Measurements from ENCODE around the gene MMP28. TPM values are rescaled to one million over a fixed set of nuclear protein-coding genes. Genes with fewer than 3 reads are reported as not detected.

MMP28 gene
- total RNA-seq = 3.8 TPM in 2 replicates

GRCh38 chr17:35795007-35795870 is at the start of gene MMP28:
TSS of gene MMP28 (minus strand) at chr17:35795641. CDS start at chr17:35795377, 264 bp downstream.

GRCh38 chr17:35808962-35809854 is 13.8 kb upstream of the MMP28 start, which contains the start of gene TAF15:
TSS of gene TAF15 (plus strand) at chr17:35809484. CDS start at chr17:35809570, 86 bp downstream.

GRCh38 chr17:35760587-35760986 is 34.9 kb downstream of the MMP28 start, which contains the start of gene C17orf50:
TSS of gene C17orf50 (plus strand) at chr17:35760887. CDS start at chr17:35760942, 55 bp downstream.

GRCh38 chr17:35752945-35753764 is 42.3 kb downstream of the MMP28 start, which contains the start of gene GAS2L2:
TSS of gene GAS2L2 (minus strand) at chr17:35753239. CDS start at chr17:35752850, 389 bp downstream.

GRCh38 chr17:35731239-35731916 is 64.1 kb downstream of the MMP28 start, which contains the start of gene RASL10B:
TSS of gene RASL10B (plus strand) at chr17:35731639. CDS start at chr17:35735185, 3,546 bp downstream.

Other genes starting within 250 kb of the MMP28 start
- gene SLFN14, start 234.8 kb downstream of the MMP28 start, total RNA-seq = not detected in 2 replicates
- 2.2 and 3.3 TPM in 2 replicates for gene PEX12, start 217.1 kb downstream of the MMP28 start, total RNA-seq
- 75.8 and 88.7 TPM in 2 replicates for gene AP2B1, start 208.3 kb downstream of the MMP28 start, total RNA-seq
- gene RASL10B, start 64.0 kb downstream of the MMP28 start, total RNA-seq = 0.19 and 0.27 TPM in 2 replicates
- gene GAS2L2, start 42.4 kb downstream of the MMP28 start, total RNA-seq = under 0.01 TPM in 1 of 2 replicates, not detected in the other
- not detected in 2 replicates for gene C17orf50, start 34.8 kb downstream of the MMP28 start, total RNA-seq
- 72.7 and 91.7 TPM in 2 replicates for gene TAF15, start 13.8 kb upstream of the MMP28 start, total RNA-seq
- not detected in 2 replicates for gene HEATR9, start 73.2 kb upstream of the MMP28 start, total RNA-seq
- gene CCL5, start 84.7 kb upstream of the MMP28 start, total RNA-seq = 0.09 and 0.18 TPM in 2 replicates
- gene RDM1, start 135.1 kb upstream of the MMP28 start, total RNA-seq = 0.19 and 0.36 TPM in 2 replicates
- not detected in 2 replicates for gene LYZL6, start 148.1 kb upstream of the MMP28 start, total RNA-seq
- 0.18 and 0.19 TPM in 2 replicates for gene CCL16, start 185.9 kb upstream of the MMP28 start, total RNA-seq
- 6.1 and 7.1 TPM in 2 replicates for gene CCL14, start 191.1 kb upstream of the MMP28 start, total RNA-seq
- not detected in 2 replicates for gene CCL15, start 205.9 kb upstream of the MMP28 start, total RNA-seq
- 0.19 and 1.4 TPM in 2 replicates for gene CCL23, start 222.3 kb upstream of the MMP28 start, total RNA-seq

Data from endothelial cell of coronary artery (primary cell).